GM10266 (cell line): Measurements from ENCODE around the gene YY1.

Experiments used
- DNase-seq: peaks from one replicate; pipeline ENCODE4 v3.0.0; 2012; ENCODE audit errors: extremely low spot score
- TF ChIP-seq, protein P1 (sequence below): IDR thresholded peaks from 2 replicates; pipeline ENCODE4 v1.5.1; 2012; ENCODE audit warnings: mild to moderate bottlenecking, low read depth; ENCODE audit not compliant: control insufficient read depth, insufficient read depth; ENCODE audit errors: missing control alignments

YY1 gene

DNA sequence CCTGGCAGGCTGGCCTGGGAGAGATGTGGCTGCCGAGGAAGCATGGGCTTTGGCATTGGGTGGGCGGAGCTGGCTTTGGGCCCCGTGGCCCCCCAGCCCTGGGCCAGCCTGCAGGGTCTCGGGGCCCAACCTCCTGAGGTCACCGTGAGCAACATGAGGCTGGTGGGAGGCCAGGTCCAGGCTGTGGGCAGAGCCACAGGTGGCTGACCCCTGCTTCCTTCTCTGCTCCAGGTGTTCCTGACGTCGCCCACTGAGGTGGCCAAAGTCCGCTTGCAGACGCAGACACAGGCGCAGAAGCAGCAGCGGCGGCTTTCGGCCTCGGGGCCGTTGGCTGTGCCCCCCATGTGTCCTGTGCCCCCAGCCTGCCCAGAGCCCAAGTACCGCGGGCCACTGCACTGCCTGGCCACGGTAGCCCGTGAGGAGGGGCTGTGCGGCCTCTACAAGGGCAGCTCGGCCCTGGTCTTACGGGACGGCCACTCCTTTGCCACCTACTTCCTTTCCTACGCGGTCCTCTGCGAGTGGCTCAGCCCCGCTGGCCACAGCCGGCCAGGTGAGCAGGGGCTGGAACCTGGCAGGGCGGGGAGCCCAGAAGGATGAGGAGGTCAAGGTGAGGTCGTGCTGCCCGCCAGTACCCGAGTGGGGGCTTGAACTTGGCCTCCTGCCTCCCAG, 89.7 kb downstream of the YY1 start:
- no peak for DNase-seq
- TF ChIP-seq, protein P1, sequence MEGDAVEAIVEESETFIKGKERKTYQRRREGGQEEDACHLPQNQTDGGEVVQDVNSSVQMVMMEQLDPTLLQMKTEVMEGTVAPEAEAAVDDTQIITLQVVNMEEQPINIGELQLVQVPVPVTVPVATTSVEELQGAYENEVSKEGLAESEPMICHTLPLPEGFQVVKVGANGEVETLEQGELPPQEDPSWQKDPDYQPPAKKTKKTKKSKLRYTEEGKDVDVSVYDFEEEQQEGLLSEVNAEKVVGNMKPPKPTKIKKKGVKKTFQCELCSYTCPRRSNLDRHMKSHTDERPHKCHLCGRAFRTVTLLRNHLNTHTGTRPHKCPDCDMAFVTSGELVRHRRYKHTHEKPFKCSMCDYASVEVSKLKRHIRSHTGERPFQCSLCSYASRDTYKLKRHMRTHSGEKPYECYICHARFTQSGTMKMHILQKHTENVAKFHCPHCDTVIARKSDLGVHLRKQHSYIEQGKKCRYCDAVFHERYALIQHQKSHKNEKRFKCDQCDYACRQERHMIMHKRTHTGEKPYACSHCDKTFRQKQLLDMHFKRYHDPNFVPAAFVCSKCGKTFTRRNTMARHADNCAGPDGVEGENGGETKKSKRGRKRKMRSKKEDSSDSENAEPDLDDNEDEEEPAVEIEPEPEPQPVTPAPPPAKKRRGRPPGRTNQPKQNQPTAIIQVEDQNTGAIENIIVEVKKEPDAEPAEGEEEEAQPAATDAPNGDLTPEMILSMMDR: no peak

DNA sequence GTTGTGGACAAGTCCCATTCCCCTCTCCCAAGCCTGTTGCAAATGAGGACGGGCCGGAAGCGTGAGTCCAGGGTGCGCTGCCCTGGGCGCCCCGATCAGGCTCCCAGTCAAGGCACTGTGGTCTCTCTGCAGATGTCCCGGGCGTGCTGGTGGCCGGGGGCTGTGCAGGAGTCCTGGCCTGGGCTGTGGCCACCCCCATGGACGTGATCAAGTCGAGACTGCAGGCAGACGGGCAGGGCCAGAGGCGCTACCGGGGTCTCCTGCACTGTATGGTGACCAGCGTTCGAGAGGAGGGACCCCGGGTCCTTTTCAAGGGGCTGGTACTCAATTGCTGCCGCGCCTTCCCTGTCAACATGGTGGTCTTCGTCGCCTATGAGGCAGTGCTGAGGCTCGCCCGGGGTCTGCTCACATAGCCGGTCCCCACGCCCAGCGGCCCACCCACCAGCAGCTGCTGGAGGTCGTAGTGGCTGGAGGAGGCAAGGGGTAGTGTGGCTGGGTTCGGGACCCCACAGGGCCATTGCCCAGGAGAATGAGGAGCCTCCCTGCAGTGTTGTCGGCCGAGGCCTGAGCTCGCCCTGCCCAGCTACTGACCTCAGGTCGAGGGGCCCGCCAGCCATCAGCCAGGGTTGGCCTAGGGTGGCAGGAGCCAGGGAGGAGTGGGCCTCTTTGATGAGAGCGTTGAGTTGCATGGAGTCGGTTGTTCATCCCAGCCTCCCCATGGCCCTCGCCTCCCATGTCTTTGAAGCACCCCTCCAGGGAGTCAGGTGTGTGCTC, 90.5 kb downstream of the YY1 start:
- TF ChIP-seq, protein P1: no peak
- DNase-seq: no peak

DNA sequence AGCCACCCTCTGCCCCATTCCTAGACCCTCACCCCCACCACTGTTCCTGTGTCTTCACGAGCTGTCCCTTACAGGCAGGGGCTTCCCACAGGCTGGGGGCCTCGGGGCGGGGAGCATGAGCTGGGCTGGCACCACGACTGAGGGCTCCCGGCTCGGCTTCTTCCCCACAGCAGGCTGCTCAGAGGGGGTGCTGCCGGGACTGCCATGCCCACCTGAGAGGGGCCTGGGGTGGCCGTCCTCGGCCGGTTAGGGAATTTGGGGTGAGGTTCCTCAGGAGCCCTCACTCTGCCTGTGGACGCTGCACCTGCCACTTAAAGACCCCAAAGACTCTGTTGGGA, 91.0 kb downstream of the YY1 start:
- no peak for DNase-seq
- TF ChIP-seq, protein P1: no peak

DNA sequence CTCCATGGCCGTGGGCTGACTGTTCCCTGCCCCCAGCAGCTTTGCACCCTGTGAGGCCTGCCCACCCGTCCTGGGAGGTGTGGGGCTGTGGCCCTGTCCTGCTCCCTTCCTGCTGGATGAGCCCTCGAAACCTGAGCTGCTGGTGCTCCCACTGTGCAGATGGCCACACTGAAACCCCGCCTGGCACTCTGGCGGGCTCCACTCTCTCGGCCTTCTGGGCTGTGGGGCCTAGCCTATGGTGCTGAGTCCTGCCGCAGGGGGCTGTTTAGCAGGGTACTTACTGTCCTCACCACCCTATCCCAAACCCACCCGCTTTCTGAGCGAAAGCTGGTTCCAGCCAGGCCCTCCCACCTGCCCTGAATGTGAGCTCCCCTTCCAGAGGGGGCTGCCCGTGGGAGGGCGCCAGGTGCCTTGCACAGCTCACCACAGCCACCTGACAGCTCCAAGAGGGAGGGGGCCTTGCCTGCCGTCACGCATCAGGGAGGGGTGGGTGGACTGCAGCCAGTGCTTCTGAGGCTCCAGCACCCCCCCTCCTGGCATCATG, 91.5 kb downstream of the YY1 start:
- DNase-seq: no peak
- TF ChIP-seq, protein P1: no peak

DNA sequence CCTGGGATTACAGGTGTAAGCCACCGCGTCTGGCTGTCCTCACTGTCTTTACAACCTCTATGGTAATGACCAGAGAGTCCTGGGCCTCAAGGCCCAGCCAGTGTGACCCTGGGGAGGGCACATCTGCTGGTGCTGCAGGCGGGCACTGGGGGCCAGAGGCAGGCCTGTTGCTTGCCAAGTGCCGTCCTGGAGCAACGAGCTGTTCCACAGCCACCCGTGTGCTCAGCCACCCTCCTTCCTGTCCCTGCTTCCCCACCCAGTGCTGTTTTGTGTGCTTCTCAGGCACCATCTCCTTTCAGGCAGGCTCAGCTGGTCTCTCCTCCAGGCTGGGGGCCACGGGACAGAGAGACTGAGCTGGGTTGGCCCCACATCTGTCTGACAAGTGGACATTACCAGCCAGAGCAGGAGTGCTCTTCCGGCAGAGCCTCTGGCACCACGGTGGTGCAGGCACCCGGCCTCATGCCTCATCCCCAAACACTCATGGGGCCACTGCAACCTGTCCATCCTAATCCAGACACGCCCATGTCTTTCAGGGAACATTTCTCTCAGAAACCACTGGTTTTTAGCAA, 93.2 kb downstream of the YY1 start:
- TF ChIP-seq, protein P1: no peak
- no peak for DNase-seq
